Fibroblast of pulmonary artery (primary cell): Measurements from ENCODE around the gene KCP.

ENCODE experiments used
- DNase-seq: peaks from one replicate; pipeline ENCODE4 v3.0.0-alpha.2; 2010; ENCODE audit warnings: low read depth
- H3K4me3 ChIP-seq: replicated peaks from 2 replicates; pipeline ENCODE4 v1.5.1; 2011; ENCODE audit warnings: low read depth, mild to moderate bottlenecking, control low read depth, low read length, moderate library complexity
- CTCF ChIP-seq: IDR thresholded peaks from 2 replicates; pipeline ENCODE4 v1.5.1; 2011; ENCODE audit warnings: mild to moderate bottlenecking, control low read depth, low read length, inconsistent platforms; ENCODE audit errors: missing control alignments

Gene KCP

GRCh38 chr7:128910569-128910945 is at the start of gene KCP:
Gene KCP, minus strand, starts transcription at chr7:128910709. Its CDS starts 33 bp downstream, at chr7:128910676.
- DNase-seq, result no peak
- peak within 1 kb of the TSS; percentile 32 for H3K4me3 ChIP-seq
- TF ChIP-seq CTCF, result no peak

GRCh38 chr7:128959296-128959695 is 48.8 kb upstream of the KCP start:
- DNase-seq, result no peak
- H3K4me3 ChIP-seq, result no peak overlapping the region
- no peak for TF ChIP-seq CTCF

- H3K4me3 ChIP-seq, result no peak overlapping the region
- DNase-seq, result no peak
- no peak for TF ChIP-seq CTCF
Measured at GRCh38 chr7:128955981-128956380, 45.5 kb upstream of the KCP start.

GRCh38 chr7:128954830-128955802 is 44.6 kb upstream of the KCP start:
- peak; percentile 62 for DNase-seq
- H3K4me3 ChIP-seq, result no peak overlapping the region
- no peak for TF ChIP-seq CTCF

- DNase-seq, result no peak
- no peak overlapping the region for H3K4me3 ChIP-seq
- no peak for TF ChIP-seq CTCF
Measured at GRCh38 chr7:128954150-128954549, 43.6 kb upstream of the KCP start.

GRCh38 chr7:128951296-128951695 is 40.8 kb upstream of the KCP start:
- TF ChIP-seq CTCF, result no peak
- no peak for DNase-seq
- no peak overlapping the region for H3K4me3 ChIP-seq
